Activated CD8-positive, alpha-beta T cell treated with anti-CD3 and anti-CD28 coated beads for 36 hours (primary cell): Measurements from ENCODE around the gene SEPTIN5. TPM values are rescaled to one million over a fixed set of nuclear protein-coding genes. Genes with fewer than 3 reads are reported as not detected.

Experiments
- ATAC-seq: fragments of 200-7000 bp; cut with Tn5 transposase; one replicate; pipeline ENCODE4 v1.10.0; 2021; ENCODE audit warnings: mild to moderate bottlenecking, moderate library complexity
- CTCF ChIA-PET: fragments of 350-600 bp; sonication (Branson Sonifier 250); formaldehyde crosslinking; loops from one replicate; lab custom pipeline; 2021; ENCODE audit warnings: antibody characterized with exemption; lab: Charles Lee
- POLR2A ChIA-PET: fragments of 350-600 bp; sonication (Branson Sonifier 250); formaldehyde crosslinking; loops from one replicate; lab custom pipeline; 2021; ENCODE audit warnings: antibody characterized with exemption; lab: Charles Lee
- DNase-seq: peaks from one replicate; pipeline ENCODE4 v3.0.0-alpha.2; 2020
- H3K27ac Mint-ChIP-seq: one replicate; pipeline ENCODE4 v1.8.0; 2021; ENCODE audit warnings: mild to moderate bottlenecking, mixed read lengths
- H3K27me3 Mint-ChIP-seq: one replicate; pipeline ENCODE4 v1.8.0; 2021; ENCODE audit warnings: mixed read lengths
- H3K36me3 Mint-ChIP-seq: one replicate; pipeline ENCODE4 v1.8.0; 2021; ENCODE audit warnings: low read depth, mixed read lengths
- H3K4me1 Mint-ChIP-seq: one replicate; pipeline ENCODE4 v1.8.0; 2021; ENCODE audit warnings: low read depth, mixed read lengths
- H3K4me3 Mint-ChIP-seq: one replicate; pipeline ENCODE4 v1.8.0; 2021; ENCODE audit warnings: mild to moderate bottlenecking, moderate library complexity, mixed read lengths
- H3K9me3 Mint-ChIP-seq: one replicate; pipeline ENCODE4 v1.8.0; 2021; ENCODE audit warnings: mixed read lengths
- CTCF ChIP-seq: fragments of 200-600 bp; IDR thresholded peaks from one replicate; pipeline ENCODE4 v1.8.0; 2022; ENCODE audit warnings: antibody characterized with exemption, mild to moderate bottlenecking
- intact Hi-C: fragments of 100-400 bp; cut with micrococcal nuclease; formaldehyde crosslinking; loops from one replicate; pipeline ENCODE4 v1.10.0; 2022
- total RNA-seq, 2 experiments: library from RNA; stranded (reverse); gene quantifications; one replicate each; pipeline ENCODE4 v1.2.3, GENCODE V29; 2021

The SEPTIN5 gene
- total RNA-seq, 2 experiments from 2014 or later = 1.3 to 1.5 TPM

- Mint-ChIP-seq H3K27me3 (peaks cover 12% of the 10 kb centered on the region), H3K27ac (no peak overlapping the region), H3K36me3 (no peaks in the 10 kb centered on the region), H3K4me3 (no peak overlapping the region), H3K4me1 (no peaks in the 10 kb centered on the region), H3K9me3 (no peaks in the 10 kb centered on the region)
- ChIA-PET POLR2A (no interaction called here), CTCF (interaction anchor here (0.8 to 5.4 kb wide), 2 partner anchors 18 to 19 kb away, joined by 3 to 25 read pairs; no protein-coding TSS in a partner anchor)
- TF ChIP-seq CTCF = no peak
- no peak for ATAC-seq
- no peak for DNase-seq
- intact Hi-C loops = no loop called here
Measured at GRCh38 chr22:19748991-19749664, 34.8 kb downstream of the SEPTIN5 start.

- no peaks in the 10 kb centered on the region for H3K4me1 Mint-ChIP-seq
- ChIA-PET CTCF (interaction anchor here (0.8 kb wide), 1 partner anchor 19 kb away, joined by 3 read pairs; no protein-coding TSS in a partner anchor), POLR2A (no interaction called here)
- DNase-seq (no peak), ATAC-seq (no peak)
- TF ChIP-seq CTCF = no peak
- H3K27me3 Mint-ChIP-seq = peaks cover 17% of the 10 kb centered on the region
- H3K9me3 Mint-ChIP-seq = no peaks in the 10 kb centered on the region
- no peak overlapping the region for H3K27ac Mint-ChIP-seq
- H3K36me3 Mint-ChIP-seq = no peaks in the 10 kb centered on the region
- no peak overlapping the region for H3K4me3 Mint-ChIP-seq
- intact Hi-C loops = no loop called here
Measured at GRCh38 chr22:19749876-19750275, 35.6 kb downstream of the SEPTIN5 start.

- no peaks in the 10 kb centered on the region for H3K9me3 Mint-ChIP-seq
- H3K4me1 Mint-ChIP-seq = peaks cover 2% of the 10 kb centered on the region
- peaks cover 21% of the 10 kb centered on the region for H3K27me3 Mint-ChIP-seq
- intact Hi-C loops = no loop called here
- ATAC-seq = no peak
- DNase-seq = no peak
- CTCF ChIA-PET = interaction anchor here (4.2 kb wide), 1 partner anchor 20 kb away, joined by 17 read pairs; no protein-coding TSS in a partner anchor
- H3K27ac Mint-ChIP-seq = no peak overlapping the region
- TF ChIP-seq CTCF = no peak
- POLR2A ChIA-PET = interaction anchor here (1.1 kb wide), 1 partner anchor 14 kb away, joined by 3 read pairs; no protein-coding TSS in a partner anchor
- H3K36me3 Mint-ChIP-seq = no peaks in the 10 kb centered on the region
- no peak overlapping the region for H3K4me3 Mint-ChIP-seq
Measured at GRCh38 chr22:19750507-19751490, 36.5 kb downstream of the SEPTIN5 start.

- Mint-ChIP-seq H3K9me3 (no peaks in the 10 kb centered on the region), H3K4me1 (peaks cover 10% of the 10 kb centered on the region), H3K27ac (no peak overlapping the region), H3K27me3 (peaks cover 28% of the 10 kb centered on the region), H3K4me3 (no peak overlapping the region), H3K36me3 (no peaks in the 10 kb centered on the region)
- intact Hi-C loops = no loop called here
- POLR2A ChIA-PET = interaction anchor here (1.1 kb wide), 1 partner anchor 13 kb away, joined by 3 read pairs; no protein-coding TSS in a partner anchor
- CTCF ChIA-PET = interaction anchor here (4.2 kb wide), 1 partner anchor 21 kb away, joined by 17 read pairs; no protein-coding TSS in a partner anchor
- TF ChIP-seq CTCF = no peak
- DNase-seq (no peak), ATAC-seq (no peak)
Measured at GRCh38 chr22:19751497-19752245, 37.4 kb downstream of the SEPTIN5 start.
